HepG2 (cell line): ENCODE measurements around the gene GCN1. TPM values are rescaled to one million over a fixed set of nuclear protein-coding genes. Genes with fewer than 3 reads are reported as not detected.

ENCODE experiments used
- GABPA ChIP-seq, 2 experiments: IDR thresholded peaks; 2 replicates each; pipeline ENCODE4 v1.6.1; 2011 to 2016; ENCODE audit warnings: low read depth in 2 of 2, low read length in 1 of 2, missing biosample characterization in 1 of 2, missing genetic modification characterization in 1 of 2
- MZF1 ChIP-seq: sonication (generic); formaldehyde crosslinking; IDR thresholded peaks from 2 replicates; pipeline ENCODE4 v1.8.1; 2023; ENCODE audit warnings: mild to moderate bottlenecking, missing genetic modification reagents, borderline replicate concordance
- RFX5 ChIP-seq: IDR thresholded peaks from 2 replicates; pipeline ENCODE4 v1.6.1; 2011; ENCODE audit warnings: low read depth, low read length, improper control_type of control experiment
- XBP1 ChIP-seq: sonication (generic); formaldehyde crosslinking; IDR thresholded peaks from 2 replicates; pipeline ENCODE4 v1.5.0; 2020; ENCODE audit warnings: missing genetic modification reagents
- ZC3H4 ChIP-seq: sonication (generic); formaldehyde crosslinking; IDR thresholded peaks from 2 replicates; pipeline ENCODE4 v1.4.0; 2020; ENCODE audit warnings: missing genetic modification reagents, borderline replicate concordance
- ZNF451 ChIP-seq: sonication (generic); formaldehyde crosslinking; IDR thresholded peaks from 2 replicates; pipeline ENCODE4 v1.5.0; 2020; ENCODE audit warnings: mild to moderate bottlenecking, missing genetic modification reagents
- ZNF746 ChIP-seq: sonication (generic); formaldehyde crosslinking; IDR thresholded peaks from 2 replicates; pipeline ENCODE4 v1.8.0; 2022; ENCODE audit warnings: mild to moderate bottlenecking, missing genetic modification reagents
- ZSCAN21 ChIP-seq: sonication (generic); formaldehyde crosslinking; IDR thresholded peaks from 2 replicates; pipeline ENCODE4 v1.8.0; 2022; ENCODE audit warnings: mild to moderate bottlenecking, missing genetic modification reagents, moderate library complexity, borderline replicate concordance
- polyA plus RNA-seq, 8 experiments: library from polyadenylated mRNA; depleted of rRNA in 3 of 8; stranded (reverse) in 7 of 8; unstranded in 1 of 8; fragments of >200 nt; fragmentation: Illumina TruSeq in 4 of 8; extraction: Trizol in 4 of 8; gene quantifications; 2 replicates each; pipeline versions ENCODE4 v1.2.1 to v1.2.3, GENCODE V29; 2011 to 2016; ENCODE audit warnings: low read depth in 4 of 8, missing spikeins in 1 of 8, mixed read lengths in 1 of 8; ENCODE audit not compliant: insufficient read depth in 1 of 8
- total RNA-seq, 5 experiments: library from RNA; depleted of rRNA; stranded (reverse); fragments of >200 nt; fragmentation: Illumina TruSeq; extraction: Trizol; gene quantifications; 2 replicates each; pipeline ENCODE4 v1.2.3, GENCODE V29; 2016; ENCODE audit warnings: low read depth in 1 of 5
- TF ChIP-seq, protein P1 (sequence below): IDR thresholded peaks from 2 replicates; pipeline ENCODE4 v1.6.1; 2018; ENCODE audit warnings: missing genetic modification reagents, mild to moderate bottlenecking, missing compliant biosample characterization
- TF ChIP-seq, protein P2 (sequence below): sonication (generic); formaldehyde crosslinking; IDR thresholded peaks from 2 replicates; pipeline ENCODE4 v1.5.1; 2020; ENCODE audit warnings: mild to moderate bottlenecking, missing genetic modification reagents, moderate library complexity
- TF ChIP-seq, protein P3 (sequence below): sonication (generic); formaldehyde crosslinking; IDR thresholded peaks from one replicate; pipeline ENCODE4 v1.5.1; 2020; ENCODE audit warnings: mild to moderate bottlenecking, missing genetic modification reagents; ENCODE audit errors: not compliant biosample characterization
- TF ChIP-seq, protein P4 (sequence below): sonication (generic); formaldehyde crosslinking; IDR thresholded peaks from 2 replicates; pipeline ENCODE4 v1.4.0; 2020; ENCODE audit warnings: missing genetic modification reagents

GCN1 gene
- total and polyA plus RNA-seq, 2 of the 13 experiments (the other 11 are each of a cell fraction or from before 2014, with no cell fraction given): 58.2 to 83.0 TPM

DNA sequence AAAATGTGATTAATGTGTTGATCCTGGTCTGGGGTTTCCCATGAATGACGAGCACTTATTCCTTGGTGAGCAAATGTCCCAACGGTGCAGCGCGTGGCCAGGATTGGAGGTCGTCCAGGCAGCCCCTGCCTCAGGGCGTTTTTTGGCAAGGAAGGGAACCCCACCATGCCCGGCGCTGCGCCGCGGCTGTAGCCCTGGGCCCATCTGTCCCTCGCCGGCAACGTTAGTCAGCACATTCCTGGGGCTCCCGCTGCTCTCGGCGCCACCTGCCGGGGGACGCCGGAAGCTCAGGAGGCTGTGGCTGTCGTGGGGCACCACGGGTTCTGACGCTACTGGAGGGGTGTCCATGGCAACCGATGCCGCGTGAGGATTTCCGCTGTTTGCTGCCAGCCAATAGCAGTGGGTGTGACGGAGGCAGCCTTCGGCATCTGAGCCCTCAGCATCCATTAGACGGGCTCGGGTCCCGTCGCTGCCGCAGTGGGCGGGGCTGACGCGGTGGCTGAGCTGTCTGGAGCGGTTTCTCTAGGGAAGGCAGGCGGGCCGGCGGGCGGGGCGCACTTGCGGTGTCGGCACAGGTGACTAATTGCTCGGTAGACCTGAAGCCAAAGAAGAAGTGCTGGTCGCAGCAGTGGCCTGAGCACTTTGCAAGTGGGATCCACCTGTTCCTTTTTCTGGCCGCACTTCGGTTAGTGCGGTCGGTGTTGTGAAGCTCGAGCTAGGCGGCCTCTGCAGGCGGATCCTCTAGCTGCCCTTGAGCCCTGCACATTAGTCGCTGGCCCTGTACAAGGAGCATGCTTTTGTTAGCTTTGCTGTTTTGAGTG, 107.5 kb downstream of the GCN1 start (continued):
- TF ChIP-seq, protein P1, sequence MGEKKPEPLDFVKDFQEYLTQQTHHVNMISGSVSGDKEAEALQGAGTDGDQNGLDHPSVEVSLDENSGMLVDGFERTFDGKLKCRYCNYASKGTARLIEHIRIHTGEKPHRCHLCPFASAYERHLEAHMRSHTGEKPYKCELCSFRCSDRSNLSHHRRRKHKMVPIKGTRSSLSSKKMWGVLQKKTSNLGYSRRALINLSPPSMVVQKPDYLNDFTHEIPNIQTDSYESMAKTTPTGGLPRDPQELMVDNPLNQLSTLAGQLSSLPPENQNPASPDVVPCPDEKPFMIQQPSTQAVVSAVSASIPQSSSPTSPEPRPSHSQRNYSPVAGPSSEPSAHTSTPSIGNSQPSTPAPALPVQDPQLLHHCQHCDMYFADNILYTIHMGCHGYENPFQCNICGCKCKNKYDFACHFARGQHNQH (CRISPR knock-in tag): peak; percentile 92
- no peak for TF ChIP-seq XBP1
- peak; percentile 92 for TF ChIP-seq RFX5
- no peak for TF ChIP-seq ZNF746 (CRISPR knock-in tag)
- TF ChIP-seq MZF1 (CRISPR knock-in tag): peak; percentile 60; the same call in 1 of the 2 replicates
- TF ChIP-seq ZNF451: peak; percentile 70; the same call in 1 of the 2 replicates
- TF ChIP-seq GABPA (IDR thresholded peaks at IDR 0.05; ENCODE audit: low read depth, low read length): no peak
- peak; percentile 79 for TF ChIP-seq GABPA (CRISPR knock-in tag; IDR thresholded peaks at IDR 0.05; ENCODE audit: low read depth)
- TF ChIP-seq ZSCAN21 (CRISPR knock-in tag): no peak; the same call in 1 of the 2 replicates
- no peak for TF ChIP-seq ZC3H4 (CRISPR knock-in tag)
- TF ChIP-seq, protein P2, sequence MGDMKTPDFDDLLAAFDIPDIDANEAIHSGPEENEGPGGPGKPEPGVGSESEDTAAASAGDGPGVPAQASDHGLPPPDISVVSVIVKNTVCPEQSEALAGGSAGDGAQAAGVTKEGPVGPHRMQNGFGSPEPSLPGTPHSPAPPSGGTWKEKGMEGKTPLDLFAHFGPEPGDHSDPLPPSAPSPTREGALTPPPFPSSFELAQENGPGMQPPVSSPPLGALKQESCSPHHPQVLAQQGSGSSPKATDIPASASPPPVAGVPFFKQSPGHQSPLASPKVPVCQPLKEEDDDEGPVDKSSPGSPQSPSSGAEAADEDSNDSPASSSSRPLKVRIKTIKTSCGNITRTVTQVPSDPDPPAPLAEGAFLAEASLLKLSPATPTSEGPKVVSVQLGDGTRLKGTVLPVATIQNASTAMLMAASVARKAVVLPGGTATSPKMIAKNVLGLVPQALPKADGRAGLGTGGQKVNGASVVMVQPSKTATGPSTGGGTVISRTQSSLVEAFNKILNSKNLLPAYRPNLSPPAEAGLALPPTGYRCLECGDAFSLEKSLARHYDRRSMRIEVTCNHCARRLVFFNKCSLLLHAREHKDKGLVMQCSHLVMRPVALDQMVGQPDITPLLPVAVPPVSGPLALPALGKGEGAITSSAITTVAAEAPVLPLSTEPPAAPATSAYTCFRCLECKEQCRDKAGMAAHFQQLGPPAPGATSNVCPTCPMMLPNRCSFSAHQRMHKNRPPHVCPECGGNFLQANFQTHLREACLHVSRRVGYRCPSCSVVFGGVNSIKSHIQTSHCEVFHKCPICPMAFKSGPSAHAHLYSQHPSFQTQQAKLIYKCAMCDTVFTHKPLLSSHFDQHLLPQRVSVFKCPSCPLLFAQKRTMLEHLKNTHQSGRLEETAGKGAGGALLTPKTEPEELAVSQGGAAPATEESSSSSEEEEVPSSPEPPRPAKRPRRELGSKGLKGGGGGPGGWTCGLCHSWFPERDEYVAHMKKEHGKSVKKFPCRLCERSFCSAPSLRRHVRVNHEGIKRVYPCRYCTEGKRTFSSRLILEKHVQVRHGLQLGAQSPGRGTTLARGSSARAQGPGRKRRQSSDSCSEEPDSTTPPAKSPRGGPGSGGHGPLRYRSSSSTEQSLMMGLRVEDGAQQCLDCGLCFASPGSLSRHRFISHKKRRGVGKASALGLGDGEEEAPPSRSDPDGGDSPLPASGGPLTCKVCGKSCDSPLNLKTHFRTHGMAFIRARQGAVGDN: peak; percentile 92
- TF ChIP-seq, protein P3, sequence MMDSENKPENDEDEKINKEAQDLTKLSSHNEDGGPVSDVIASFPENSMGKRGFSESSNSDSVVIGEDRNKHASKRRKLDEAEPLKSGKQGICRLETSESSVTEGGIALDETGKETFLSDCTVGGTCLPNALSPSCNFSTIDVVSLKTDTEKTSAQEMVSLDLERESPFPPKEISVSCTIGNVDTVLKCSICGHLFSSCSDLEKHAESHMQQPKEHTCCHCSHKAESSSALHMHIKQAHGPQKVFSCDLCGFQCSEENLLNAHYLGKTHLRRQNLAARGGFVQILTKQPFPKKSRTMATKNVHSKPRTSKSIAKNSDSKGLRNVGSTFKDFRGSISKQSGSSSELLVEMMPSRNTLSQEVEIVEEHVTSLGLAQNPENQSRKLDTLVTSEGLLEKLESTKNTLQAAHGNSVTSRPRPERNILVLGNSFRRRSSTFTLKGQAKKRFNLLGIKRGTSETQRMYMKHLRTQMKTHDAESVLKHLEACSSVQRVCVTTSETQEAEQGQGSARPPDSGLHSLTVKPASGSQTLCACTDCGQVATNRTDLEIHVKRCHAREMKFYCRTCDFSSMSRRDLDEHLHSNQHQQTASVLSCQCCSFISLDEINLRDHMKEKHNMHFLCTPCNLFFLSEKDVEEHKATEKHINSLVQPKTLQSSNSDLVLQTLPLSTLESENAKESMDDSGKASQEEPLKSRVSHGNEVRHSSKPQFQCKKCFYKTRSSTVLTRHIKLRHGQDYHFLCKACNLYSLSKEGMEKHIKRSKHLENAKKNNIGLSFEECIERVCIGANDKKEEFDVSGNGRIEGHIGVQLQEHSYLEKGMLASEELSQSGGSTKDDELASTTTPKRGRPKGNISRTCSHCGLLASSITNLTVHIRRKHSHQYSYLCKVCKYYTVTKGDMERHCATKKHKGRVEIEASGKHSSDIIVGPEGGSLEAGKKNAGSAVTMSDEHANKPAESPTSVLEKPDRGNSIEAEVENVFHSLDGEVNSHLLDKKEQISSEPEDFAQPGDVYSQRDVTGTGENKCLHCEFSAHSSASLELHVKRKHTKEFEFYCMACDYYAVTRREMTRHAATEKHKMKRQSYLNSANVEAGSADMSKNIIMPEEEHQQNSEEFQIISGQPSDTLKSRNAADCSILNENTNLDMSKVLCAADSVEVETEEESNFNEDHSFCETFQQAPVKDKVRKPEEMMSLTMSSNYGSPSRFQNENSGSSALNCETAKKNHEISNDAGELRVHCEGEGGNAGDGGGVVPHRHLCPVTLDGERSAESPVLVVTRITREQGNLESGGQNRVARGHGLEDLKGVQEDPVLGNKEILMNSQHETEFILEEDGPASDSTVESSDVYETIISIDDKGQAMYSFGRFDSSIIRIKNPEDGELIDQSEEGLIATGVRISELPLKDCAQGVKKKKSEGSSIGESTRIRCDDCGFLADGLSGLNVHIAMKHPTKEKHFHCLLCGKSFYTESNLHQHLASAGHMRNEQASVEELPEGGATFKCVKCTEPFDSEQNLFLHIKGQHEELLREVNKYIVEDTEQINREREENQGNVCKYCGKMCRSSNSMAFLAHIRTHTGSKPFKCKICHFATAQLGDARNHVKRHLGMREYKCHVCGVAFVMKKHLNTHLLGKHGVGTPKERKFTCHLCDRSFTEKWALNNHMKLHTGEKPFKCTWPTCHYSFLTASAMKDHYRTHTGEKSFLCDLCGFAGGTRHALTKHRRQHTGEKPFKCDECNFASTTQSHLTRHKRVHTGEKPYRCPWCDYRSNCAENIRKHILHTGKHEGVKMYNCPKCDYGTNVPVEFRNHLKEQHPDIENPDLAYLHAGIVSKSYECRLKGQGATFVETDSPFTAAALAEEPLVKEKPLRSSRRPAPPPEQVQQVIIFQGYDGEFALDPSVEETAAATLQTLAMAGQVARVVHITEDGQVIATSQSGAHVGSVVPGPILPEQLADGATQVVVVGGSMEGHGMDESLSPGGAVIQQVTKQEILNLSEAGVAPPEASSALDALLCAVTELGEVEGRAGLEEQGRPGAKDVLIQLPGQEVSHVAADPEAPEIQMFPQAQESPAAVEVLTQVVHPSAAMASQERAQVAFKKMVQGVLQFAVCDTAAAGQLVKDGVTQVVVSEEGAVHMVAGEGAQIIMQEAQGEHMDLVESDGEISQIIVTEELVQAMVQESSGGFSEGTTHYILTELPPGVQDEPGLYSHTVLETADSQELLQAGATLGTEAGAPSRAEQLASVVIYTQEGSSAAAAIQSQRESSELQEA (CRISPR knock-in tag): peak; percentile 69
- TF ChIP-seq, protein P4, sequence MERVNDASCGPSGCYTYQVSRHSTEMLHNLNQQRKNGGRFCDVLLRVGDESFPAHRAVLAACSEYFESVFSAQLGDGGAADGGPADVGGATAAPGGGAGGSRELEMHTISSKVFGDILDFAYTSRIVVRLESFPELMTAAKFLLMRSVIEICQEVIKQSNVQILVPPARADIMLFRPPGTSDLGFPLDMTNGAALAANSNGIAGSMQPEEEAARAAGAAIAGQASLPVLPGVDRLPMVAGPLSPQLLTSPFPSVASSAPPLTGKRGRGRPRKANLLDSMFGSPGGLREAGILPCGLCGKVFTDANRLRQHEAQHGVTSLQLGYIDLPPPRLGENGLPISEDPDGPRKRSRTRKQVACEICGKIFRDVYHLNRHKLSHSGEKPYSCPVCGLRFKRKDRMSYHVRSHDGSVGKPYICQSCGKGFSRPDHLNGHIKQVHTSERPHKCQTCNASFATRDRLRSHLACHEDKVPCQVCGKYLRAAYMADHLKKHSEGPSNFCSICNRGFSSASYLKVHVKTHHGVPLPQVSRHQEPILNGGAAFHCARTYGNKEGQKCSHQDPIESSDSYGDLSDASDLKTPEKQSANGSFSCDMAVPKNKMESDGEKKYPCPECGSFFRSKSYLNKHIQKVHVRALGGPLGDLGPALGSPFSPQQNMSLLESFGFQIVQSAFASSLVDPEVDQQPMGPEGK: peak; percentile 73
